Measurements from ENCODE around the gene STK32B.

- TF ChIP-seq CTCF (conservative IDR thresholded peaks at IDR 0.05; ENCODE audit: low read depth, low read length) (no peak), POLR2A (IDR thresholded peaks at IDR 0.05; ENCODE audit: low read depth, low read length) (no peak), RCOR1 (IDR thresholded peaks at IDR 0.05; ENCODE audit: insufficient replicate concordance, low read length) (no peak), USF2 (IDR thresholded peaks at IDR 0.05; ENCODE audit: low read depth, low read length) (no peak), RFX5 (IDR thresholded peaks at IDR 0.05; ENCODE audit: low read depth, low read length) (no peak), CEBPB (IDR thresholded peaks at IDR 0.05; ENCODE audit: low read depth, low read length) (no peak), BHLHE40 (IDR thresholded peaks at IDR 0.05; ENCODE audit: low read depth, low read length) (no peak), ELK1 (IDR thresholded peaks at IDR 0.05; ENCODE audit: borderline replicate concordance, low read depth, low read length) (no peak), CHD1 (IDR thresholded peaks at IDR 0.05; ENCODE audit: low read depth, low read length) (no peak), MAFK (IDR thresholded peaks at IDR 0.05; ENCODE audit: low read depth, low read length) (no peak), NFE2L2 (IDR thresholded peaks at IDR 0.05; ENCODE audit: low read depth, low read length) (no peak)
These were observed 134.3 kb downstream of the STK32B start for GRCh38 chr4:5185551-5185950.
